GM19328 (cell line): ENCODE data around the gene ATP9B.
"Not testable (repeated sequence)": the region's sequence is repeated elsewhere in the genome, so short reads cannot be mapped to it uniquely, and the experiment has no call there.

Experiments used
- ATAC-seq: cut with Tn5 transposase; IDR thresholded peaks from one replicate; pipeline ENCODE4 v1.9.1; 2021; ENCODE audit warnings: mild to moderate bottlenecking, moderate library complexity; ENCODE audit not compliant: unreplicated experiment

ATP9B gene

GRCh38 chr18:79321625-79322405, 252.6 kb downstream of the ATP9B start:
- no peak for ATAC-seq

- ATAC-seq, result no peak
Observed at GRCh38 chr18:79322441-79322840, 253.2 kb downstream of the ATP9B start.

- ATAC-seq, result no peak
Observed at GRCh38 chr18:79323471-79323870, 254.3 kb downstream of the ATP9B start.

GRCh38 chr18:79326413-79327198, 257.4 kb downstream of the ATP9B start:
- no peak for ATAC-seq

GRCh38 chr18:79327199-79327721, 258.1 kb downstream of the ATP9B start:
- ATAC-seq, result no peak

GRCh38 chr18:79327915-79328314, 258.7 kb downstream of the ATP9B start:
- ATAC-seq, result not testable (repeated sequence)

GRCh38 chr18:79328887-79329286, 259.7 kb downstream of the ATP9B start:
- no peak for ATAC-seq

GRCh38 chr18:79329786-79330185, 260.6 kb downstream of the ATP9B start:
- no peak for ATAC-seq

GRCh38 chr18:79332646-79333045, 263.5 kb downstream of the ATP9B start:
- ATAC-seq, result no peak

- ATAC-seq, result no peak
Observed at GRCh38 chr18:79333046-79333445, 263.9 kb downstream of the ATP9B start.

GRCh38 chr18:79334496-79335233, 265.5 kb downstream of the ATP9B start:
- no peak for ATAC-seq

- ATAC-seq, result no peak
Observed at GRCh38 chr18:79335833-79336360, 266.7 kb downstream of the ATP9B start.

GRCh38 chr18:79336556-79337142, 267.5 kb downstream of the ATP9B start:
- ATAC-seq, result no peak

- ATAC-seq, result no peak
Observed at GRCh38 chr18:79337184-79337583, 268.0 kb downstream of the ATP9B start.

GRCh38 chr18:79337620-79338019, 268.4 kb downstream of the ATP9B start:
- ATAC-seq, result no peak

- ATAC-seq, result no peak
Observed at GRCh38 chr18:79339094-79339908, 270.1 kb downstream of the ATP9B start.

- no peak for ATAC-seq
Observed at GRCh38 chr18:79343567-79344207, 274.5 kb downstream of the ATP9B start.

- ATAC-seq, result no peak
Observed at GRCh38 chr18:79344208-79344581, 275.0 kb downstream of the ATP9B start.

GRCh38 chr18:79345366-79345765, 276.2 kb downstream of the ATP9B start:
- ATAC-seq, result no peak
